EH (cell line): ENCODE results near the gene LECT2.

Source experiments
- DNase-seq: peaks from one replicate; pipeline ENCODE4 v3.0.0-alpha.2; 2015; ENCODE audit warnings: low read depth

Gene LECT2

DNA sequence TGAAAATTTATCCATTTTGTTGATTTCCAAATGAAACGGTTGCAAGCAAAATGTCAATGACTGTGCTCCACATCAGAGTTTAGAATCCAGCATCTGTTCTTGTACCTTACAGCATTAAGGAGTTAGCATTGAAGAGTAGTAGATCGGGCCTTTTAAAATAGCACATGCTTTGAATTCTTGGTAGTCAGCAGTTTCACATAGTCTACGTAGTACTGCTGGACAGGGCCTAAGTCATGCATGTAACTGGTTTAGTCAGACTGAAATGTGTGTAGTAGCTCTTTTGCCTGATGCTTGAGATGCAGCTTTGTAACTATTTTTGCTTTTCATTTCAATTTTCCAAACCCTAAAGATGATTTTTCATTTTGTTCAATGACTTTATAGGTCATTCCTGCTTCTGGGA, 19.8 kb downstream of the LECT2 start:
- peak; percentile 37 for DNase-seq

DNA sequence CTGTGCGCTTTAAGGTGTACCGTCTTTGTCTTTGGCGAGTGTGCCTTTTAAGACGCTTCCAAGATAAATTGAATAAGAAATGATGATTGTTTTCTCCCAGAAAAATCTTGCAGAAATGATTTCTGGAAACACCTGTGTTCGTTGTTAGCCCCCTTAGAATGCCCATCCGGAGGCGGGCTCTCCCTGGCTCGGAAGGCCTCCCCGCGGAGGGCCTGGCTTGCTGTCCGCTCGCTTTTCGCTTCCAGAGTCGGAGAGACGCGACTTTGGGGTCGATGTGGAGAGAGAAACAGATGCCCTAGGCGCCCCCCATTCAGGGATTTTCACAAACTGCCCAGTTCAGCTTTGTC, 23.9 kb downstream of the LECT2 start:
- no peak for DNase-seq

DNA sequence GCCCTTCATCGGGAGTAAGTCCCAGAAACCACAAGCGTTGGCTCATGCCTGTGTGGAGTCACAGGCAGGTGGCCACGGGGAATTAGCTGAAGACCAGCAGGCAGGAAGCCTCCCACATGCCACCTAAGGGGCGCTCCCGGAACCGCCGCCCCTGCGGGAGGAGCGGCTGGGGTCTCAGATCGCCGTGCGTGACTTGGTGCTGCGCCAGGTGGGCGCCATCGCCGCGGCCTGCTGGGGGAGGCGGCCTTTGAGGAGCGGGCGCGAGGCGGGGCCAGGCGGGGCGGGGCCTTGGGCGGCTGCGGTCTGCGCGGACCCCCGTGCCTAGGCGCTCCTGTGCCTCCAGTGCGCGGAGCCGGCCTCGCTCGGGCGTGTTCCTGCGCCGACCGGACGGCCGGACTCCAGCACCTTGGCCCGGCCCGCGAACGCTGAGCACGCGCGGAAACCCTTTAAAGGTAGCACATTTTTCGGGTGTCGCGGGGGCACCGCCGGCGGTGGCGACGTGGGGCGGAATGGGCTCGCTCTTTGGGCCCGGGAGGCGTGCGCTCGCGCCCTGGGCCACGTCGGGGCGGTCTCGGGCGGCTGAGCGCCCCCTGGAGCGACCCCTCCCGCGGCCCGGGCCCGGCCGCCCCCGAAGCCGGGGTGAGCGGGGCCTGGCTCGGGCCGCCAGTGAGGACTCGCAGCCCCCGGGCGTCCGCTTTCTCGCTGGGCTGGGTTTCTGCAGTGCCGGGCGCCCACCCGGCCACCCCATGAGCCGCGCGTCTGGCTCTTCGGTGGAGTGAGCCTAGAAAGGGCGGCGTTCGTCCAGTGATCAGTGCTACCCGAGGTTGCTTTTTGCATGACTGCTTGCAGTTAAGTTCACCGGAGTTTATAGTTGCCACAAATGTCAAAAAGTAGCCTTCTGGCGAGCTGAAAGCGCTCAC, 24.5 kb downstream of the LECT2 start:
- no peak for DNase-seq

DNA sequence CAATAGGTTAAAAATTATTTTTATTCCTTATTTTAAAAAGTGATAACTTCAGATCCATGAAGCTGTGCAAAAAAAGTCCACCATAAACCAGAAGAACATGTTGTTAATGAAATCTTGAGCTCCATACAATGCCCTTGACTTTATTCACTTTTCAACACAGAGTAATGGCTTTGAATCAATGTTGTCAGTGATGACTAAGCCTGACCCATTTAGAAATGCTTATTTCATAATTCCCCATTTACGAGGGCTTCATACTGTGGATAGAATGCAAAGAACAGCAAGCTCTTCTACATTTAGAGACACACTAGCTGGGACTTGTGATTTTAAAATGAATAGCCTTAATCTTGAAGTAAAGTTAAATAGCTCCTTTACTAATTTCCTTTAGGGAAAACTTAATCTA, 33.4 kb downstream of the LECT2 start:
- peak; percentile 18 for DNase-seq

DNA sequence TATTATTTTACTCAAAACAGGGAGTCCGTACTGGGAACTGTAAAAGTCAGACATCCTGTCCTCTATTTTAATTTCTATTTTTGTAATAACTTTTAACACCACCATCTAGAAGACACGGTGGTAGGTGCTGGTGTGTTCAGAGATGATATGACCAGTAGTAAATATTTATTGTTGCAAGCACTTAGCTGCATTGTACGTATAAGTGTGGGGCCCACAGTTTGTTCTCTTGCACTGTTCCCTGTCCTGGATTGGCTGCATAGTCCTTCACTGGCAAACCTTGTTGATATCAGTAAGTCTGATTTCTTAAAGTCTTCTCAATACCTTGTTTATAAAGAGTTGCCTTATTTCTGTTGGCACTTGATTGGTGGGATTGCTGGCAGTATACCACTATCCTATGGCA, 34.6 kb downstream of the LECT2 start:
- no peak for DNase-seq

DNA sequence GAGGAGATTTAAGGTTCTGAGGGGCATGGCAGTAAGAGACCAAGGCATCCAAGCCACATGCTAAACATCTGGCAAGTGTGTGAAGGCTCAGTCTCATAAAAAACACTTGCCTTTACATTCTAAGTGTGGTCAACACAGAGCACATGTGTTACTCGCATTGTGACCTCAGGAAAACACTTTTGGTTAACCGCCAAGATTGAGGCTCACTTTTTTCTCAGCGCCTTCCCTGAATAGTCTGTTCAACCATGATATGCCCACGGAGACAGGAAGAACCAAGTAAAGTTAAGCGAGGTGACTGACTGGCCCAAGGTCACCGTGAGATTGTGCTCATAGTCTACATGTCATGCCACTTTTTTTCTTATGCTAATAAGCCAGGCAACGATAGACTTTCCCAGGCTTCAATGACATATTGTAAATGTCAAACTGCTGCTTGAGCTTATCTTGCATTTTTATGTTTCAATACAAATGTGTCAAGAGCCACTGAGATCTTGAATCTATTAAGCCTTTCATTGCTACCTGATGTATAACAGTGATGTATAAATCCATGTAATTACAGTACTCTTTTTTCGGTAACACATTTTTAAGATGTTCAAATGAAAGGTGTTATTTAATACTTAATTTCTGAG, 38.0 kb downstream of the LECT2 start:
- DNase-seq, result no peak

DNA sequence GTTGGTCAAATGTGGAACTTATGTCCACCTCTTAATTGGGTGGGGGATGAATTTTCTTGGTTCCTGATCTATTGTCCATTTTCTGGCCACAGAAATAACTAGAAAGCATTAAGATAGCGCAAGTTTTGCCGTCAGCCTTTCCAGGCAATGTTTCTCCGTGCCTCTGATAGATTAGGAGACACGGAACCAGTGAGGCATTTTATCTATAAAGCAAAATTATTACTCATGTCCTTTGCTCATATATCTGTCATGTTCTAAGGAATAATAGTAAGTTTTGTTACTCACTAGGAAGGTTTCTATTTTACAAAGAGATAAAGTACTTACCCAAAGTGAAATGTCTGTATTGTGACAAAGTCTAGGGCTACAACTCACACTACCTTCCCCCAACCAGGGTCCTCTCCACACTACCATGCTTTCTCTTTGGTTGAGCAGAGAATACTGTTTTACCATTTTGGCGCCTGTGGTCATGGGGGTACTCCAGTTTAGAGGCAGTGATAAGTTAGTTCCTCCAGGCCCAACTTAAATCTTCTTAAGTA, 39.2 kb downstream of the LECT2 start:
- no peak for DNase-seq

DNA sequence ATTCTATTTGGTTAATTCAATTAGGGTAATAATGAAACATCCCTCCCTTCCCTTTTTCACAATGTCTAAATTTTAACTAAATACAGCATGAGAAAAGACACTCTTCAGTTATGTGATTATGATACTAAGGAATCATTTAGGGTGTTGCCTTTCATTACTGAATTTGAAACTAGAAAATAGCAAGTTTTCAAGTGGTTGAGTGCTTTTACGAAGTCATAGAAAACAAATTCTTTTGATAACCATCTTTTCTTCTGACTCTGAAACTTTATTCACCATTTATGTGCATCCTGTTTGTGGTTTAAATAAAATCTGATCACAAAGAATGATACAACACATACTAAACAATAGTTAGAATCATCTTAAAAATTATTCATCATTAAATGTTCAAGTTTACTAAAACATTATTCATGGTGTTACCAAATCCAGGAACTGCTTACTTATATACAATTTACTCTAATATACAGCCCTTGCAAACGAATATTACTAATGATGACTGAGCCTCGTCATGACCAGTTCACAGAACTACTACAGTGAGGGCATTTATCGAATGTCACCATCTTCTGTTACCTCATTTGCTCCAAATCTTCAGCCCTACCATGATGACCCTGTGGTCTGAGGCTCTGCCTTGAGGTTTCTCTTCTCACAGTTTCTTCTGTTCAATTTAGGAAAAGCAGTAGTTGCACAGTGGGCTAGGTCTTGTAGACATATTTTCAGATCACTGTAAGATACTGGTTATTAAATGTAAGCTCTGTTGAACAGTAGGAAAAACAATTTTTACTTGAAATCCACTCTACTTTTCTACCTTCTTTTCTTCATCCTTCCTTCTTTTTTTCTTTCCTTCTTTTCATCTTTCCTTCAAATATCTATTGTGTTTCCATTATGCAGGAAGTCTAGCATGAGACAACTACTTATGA, 40.8 kb downstream of the LECT2 start:
- no peak for DNase-seq

DNA sequence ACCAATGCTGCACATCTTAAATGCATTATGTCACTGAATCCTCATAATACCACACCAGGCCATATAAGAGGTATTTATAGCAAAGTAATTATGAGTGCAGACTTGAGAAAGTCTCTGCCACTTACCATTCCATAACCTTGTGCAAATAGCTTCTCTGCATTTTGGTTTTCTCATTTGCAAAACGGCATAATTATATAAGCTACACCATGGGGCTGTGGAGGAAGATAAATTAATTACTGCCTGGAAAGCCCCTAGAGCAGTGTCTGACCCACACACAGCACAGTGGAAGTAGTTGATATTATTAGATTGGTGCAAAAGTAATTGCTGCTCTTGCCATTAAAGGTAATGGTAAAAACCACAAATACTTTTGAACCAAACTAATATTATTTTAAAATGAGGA, 49.6 kb downstream of the LECT2 start:
- no peak for DNase-seq

DNA sequence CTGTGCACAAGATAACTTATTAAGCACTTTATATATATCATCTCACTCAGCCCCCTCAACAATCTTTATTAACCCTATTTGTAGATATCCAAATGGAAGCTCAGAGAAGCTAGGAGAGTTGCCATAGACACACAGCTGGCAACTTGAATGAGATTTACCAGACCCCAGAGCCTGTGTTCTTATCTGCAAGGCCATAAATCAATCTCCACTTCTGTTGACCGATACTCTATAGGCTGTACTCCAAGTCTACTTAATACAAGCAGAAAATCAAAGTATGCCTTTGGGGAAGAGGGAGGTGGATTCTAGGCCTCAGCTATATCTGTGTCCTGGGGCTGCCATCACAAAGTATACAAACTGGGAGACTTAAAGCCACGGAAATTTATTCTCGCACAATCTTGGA, 53.1 kb downstream of the LECT2 start:
- DNase-seq, result no peak

DNA sequence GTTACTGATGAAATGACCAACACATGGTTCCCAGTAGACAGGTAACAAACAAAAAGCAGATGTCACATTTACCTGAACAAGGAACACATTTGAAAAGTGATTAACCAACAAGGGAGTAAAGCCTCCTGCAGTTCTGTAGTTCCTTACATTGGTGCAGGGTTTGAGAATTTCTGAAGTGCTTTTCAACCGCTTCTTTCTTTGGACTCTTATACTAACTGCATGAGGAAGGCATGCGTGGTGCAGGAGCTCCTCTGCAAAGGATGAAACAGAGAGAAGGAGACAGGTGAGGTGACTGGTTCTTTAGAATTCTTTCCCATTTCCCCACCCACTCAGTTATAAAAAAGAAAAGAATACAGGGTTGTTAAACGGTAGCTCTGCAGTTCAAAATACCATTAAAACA, 54.5 kb downstream of the LECT2 start:
- no peak for DNase-seq

DNA sequence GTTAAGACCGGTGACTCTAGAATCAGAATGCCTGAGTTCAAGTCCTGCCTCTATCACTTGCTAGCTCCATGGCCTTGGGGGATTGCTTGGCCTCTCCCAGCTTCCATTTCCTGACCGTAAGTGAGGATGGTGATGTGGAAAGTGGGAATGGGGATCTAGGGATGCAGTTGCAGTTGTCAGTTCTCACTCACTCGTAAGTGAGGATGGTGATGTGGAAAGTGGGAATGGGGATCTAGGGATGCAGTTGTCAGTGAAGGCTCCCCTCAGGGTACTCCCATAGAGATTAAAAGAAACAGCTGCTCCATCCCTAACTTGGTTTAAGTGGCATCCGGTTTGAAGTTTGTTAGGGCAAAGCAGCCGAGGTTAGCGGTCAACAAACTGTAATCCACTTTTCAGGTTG, 56.1 kb downstream of the LECT2 start:
- DNase-seq, result no peak
